ENCODE data around the gene APLNR.

Gene APLNR

DNA sequence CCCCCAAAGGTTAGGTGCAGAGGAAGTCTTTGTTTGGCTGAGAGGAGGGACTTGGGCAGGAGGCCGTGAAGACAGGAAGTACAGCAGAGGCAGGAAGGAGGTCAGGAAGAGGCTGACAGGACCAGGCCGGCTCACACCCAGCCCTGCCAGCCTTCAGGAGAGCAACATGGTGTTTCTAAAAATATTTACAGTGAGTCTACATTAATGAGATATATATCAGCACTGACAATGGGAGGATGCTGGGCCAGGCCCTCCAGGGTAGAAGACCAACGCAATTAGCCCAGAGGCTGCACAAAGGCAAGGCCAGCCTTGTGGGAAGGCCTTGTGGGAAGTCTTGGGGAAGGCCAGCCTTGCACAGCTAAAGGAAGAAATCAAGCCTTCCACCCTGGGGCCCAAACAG lies 7.9 kb upstream of the APLNR start:
- TF ChIP-seq FOXP2 (optimal IDR thresholded peaks at IDR 0.05; ENCODE audit: borderline replicate concordance, extremely low read depth, extremely low read length, insufficient read depth) (peak; percentile 63), SIN3A (IDR thresholded peaks at IDR 0.05; ENCODE audit: borderline replicate concordance, insufficient read depth, low read length) (no peak)

DNA sequence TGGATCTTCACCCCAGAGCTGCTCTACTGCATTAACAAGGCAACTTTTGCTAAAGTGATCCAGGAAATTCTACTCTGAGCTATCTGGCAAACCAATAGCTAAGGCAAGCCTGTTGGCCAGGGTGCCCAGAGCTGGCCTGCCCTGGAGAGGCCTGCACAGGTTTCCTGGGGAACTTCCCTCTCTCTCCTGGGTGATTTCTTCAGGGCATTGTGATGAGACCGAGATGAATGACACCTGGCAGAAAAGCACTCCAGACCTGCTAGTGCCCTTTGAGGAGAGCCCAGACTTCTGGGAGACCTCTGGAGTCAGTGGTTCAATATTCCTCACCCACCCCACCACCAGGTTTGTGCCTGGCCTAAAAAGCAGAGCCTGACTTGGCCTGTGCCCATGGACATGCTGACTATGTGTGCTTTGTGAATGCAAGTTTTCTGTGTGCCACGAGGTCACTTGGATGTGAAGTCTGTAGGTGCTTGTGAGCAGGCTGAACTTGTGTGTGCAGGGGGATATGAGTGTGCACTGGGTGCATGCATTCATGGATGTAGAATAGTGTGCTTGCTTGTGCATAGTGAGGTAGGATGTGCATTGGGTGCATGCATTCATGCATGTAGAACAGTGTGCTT lies 4.4 kb upstream of the APLNR start:
- TF ChIP-seq, protein P1, sequence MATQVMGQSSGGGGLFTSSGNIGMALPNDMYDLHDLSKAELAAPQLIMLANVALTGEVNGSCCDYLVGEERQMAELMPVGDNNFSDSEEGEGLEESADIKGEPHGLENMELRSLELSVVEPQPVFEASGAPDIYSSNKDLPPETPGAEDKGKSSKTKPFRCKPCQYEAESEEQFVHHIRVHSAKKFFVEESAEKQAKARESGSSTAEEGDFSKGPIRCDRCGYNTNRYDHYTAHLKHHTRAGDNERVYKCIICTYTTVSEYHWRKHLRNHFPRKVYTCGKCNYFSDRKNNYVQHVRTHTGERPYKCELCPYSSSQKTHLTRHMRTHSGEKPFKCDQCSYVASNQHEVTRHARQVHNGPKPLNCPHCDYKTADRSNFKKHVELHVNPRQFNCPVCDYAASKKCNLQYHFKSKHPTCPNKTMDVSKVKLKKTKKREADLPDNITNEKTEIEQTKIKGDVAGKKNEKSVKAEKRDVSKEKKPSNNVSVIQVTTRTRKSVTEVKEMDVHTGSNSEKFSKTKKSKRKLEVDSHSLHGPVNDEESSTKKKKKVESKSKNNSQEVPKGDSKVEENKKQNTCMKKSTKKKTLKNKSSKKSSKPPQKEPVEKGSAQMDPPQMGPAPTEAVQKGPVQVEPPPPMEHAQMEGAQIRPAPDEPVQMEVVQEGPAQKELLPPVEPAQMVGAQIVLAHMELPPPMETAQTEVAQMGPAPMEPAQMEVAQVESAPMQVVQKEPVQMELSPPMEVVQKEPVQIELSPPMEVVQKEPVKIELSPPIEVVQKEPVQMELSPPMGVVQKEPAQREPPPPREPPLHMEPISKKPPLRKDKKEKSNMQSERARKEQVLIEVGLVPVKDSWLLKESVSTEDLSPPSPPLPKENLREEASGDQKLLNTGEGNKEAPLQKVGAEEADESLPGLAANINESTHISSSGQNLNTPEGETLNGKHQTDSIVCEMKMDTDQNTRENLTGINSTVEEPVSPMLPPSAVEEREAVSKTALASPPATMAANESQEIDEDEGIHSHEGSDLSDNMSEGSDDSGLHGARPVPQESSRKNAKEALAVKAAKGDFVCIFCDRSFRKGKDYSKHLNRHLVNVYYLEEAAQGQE (IDR thresholded peaks at IDR 0.05; ENCODE audit: insufficient read depth in 1 of 2, low read depth in 2 of 2, low read length in 2 of 2) = no peak
- no peak for TF ChIP-seq FOXP2 (optimal IDR thresholded peaks at IDR 0.05; ENCODE audit: borderline replicate concordance, extremely low read depth, extremely low read length, insufficient read depth)
- TF ChIP-seq TAF1 (IDR thresholded peaks at IDR 0.05; ENCODE audit: borderline replicate concordance, insufficient read depth, low read length) = no peak
- TF ChIP-seq POLR2AphosphoS5 (IDR thresholded peaks at IDR 0.05; ENCODE audit: low read depth, low read length) = no peak
- TF ChIP-seq SIN3A (IDR thresholded peaks at IDR 0.05; ENCODE audit: borderline replicate concordance, insufficient read depth, low read length) = no peak

DNA sequence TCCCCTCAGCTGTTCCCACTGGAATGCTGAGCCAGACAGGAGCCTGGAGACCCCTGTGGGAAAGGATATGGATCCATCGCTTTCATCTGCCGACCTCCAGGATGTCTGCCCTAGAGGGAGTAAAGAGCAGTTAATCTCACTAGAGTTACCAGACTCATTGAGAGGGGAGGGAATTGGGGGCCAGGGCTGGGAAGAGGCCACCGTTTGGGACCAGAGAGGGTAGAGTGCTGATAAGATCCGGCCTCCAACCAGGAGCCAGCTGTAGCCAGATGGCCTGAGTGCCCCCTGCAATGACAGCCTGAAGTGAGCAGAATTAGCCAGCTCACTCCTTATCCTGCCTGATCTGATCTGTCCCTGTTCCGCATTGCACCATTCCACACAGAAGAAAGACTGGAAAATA lies 3.7 kb upstream of the APLNR start:
- TF ChIP-seq FOXP2 (optimal IDR thresholded peaks at IDR 0.05; ENCODE audit: borderline replicate concordance, extremely low read depth, extremely low read length, insufficient read depth) = no peak

DNA sequence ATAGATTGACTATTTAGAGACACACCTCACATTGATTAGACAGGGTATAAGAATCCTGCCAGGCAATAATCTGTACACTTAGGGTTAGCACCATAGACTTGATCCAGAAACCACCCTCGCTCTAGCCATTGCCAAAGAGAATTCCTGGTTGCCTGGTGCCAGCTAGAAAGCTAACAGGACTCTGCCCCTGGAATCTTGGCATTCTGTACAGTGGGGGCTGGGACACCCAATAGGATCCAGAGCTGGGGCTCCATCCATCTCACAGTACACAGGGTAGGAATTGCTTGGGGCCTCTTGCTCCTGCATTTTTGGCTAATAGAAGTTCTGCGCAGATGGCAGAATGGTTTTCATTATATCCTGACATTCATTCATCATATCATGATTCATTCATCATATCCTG lies 3.0 kb upstream of the APLNR start:
- no peak for TF ChIP-seq POLR2AphosphoS5 (IDR thresholded peaks at IDR 0.05; ENCODE audit: low read depth, low read length)
- TF ChIP-seq FOXP2 (optimal IDR thresholded peaks at IDR 0.05; ENCODE audit: borderline replicate concordance, extremely low read depth, extremely low read length, insufficient read depth) = no peak
- TF ChIP-seq, protein P1 (IDR thresholded peaks at IDR 0.05; ENCODE audit: insufficient read depth in 1 of 2, low read depth in 2 of 2, low read length in 2 of 2) = no peak
- no peak for TF ChIP-seq TAF1 (IDR thresholded peaks at IDR 0.05; ENCODE audit: borderline replicate concordance, insufficient read depth, low read length)
- TF ChIP-seq SIN3A (IDR thresholded peaks at IDR 0.05; ENCODE audit: borderline replicate concordance, insufficient read depth, low read length) = no peak

DNA sequence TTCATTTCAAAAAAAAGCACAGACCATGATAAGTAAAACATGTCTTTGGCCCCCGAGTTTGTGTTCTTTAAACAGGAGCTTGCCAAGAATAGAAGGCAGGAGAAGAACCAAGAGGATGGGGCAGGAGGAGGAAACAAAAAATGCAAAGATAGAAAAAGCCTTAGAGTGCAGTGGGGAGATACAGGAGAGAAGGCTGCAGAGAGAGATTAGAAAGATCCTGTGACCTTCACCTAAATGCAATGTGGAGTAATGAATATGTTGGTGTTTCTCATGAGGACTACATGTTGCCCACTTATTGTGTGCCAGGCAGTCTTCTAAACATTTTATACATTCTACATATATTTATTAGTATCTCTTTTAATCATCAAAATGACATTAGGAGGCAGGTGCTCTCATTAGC lies 2.3 kb upstream of the APLNR start:
- TF ChIP-seq POLR2AphosphoS5 (IDR thresholded peaks at IDR 0.05; ENCODE audit: low read depth, low read length) (no peak), TAF1 (IDR thresholded peaks at IDR 0.05; ENCODE audit: borderline replicate concordance, insufficient read depth, low read length) (no peak), SIN3A (IDR thresholded peaks at IDR 0.05; ENCODE audit: borderline replicate concordance, insufficient read depth, low read length) (no peak), FOXP2 (optimal IDR thresholded peaks at IDR 0.05; ENCODE audit: borderline replicate concordance, extremely low read depth, extremely low read length, insufficient read depth) (no peak)
- TF ChIP-seq, protein P1 (IDR thresholded peaks at IDR 0.05; ENCODE audit: insufficient read depth in 1 of 2, low read depth in 2 of 2, low read length in 2 of 2) = no peak

DNA sequence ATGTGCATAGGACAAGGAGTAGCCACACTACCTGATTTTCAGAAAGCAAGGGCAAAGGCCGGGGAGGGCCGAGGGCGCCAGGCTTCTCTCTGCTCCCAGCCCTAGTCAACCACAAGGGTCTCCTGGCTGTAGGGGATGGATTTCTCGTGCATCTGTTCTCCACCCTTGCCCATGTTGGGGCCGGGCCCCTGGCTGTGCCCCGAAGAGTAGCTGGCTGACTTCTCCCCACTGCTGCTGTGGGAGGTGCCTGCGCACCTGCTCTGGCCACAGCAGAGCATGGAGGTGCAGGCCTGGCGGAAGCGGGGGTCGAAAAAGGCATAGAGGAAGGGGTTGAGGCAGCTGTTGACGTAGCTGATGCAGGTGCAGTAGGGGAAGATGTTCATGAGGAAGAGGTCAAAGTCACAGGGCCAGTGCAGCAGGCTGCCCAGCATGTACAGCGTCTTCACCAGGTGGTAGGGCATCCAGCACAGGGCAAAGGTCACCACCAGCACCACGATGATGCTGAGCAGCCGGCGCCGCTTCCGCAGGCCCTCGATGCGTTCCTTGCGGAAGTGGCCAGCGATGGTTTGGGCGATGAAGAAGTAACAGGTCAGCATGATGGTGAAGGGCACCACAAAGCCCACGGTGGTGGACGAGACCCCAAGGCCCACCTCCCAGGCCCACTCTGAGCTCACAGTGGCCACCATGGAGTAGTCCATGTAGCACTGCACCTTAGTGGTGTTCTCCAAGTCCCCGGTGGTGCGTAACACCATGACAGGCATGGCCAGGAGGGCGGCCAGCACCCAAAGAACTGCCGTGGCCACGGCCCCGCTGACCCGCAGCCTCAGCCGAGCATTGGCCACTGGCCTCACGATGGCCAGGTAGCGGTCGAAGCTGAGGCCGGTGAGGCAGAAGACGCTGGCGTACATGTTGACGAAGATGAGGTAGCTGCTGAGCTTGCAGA lies 1.0 kb downstream of the APLNR start:
- TF ChIP-seq TAF1 (IDR thresholded peaks at IDR 0.05; ENCODE audit: borderline replicate concordance, insufficient read depth, low read length) (no peak), SIN3A (IDR thresholded peaks at IDR 0.05; ENCODE audit: borderline replicate concordance, insufficient read depth, low read length) (no peak), POLR2AphosphoS5 (IDR thresholded peaks at IDR 0.05; ENCODE audit: low read depth, low read length) (no peak), FOXP2 (optimal IDR thresholded peaks at IDR 0.05; ENCODE audit: borderline replicate concordance, extremely low read depth, extremely low read length, insufficient read depth) (no peak)
- TF ChIP-seq, protein P1 (IDR thresholded peaks at IDR 0.05; ENCODE audit: insufficient read depth in 1 of 2, low read depth in 2 of 2, low read length in 2 of 2) = no peak
